A172 (cell line): Measurements from ENCODE around the gene SELENOO. TPM values are rescaled to one million over a fixed set of nuclear protein-coding genes. Genes with fewer than 3 reads are reported as not detected.

ENCODE experiments used
- DNase-seq: peaks from one replicate; pipeline ENCODE4 v3.0.0-alpha.2; 2015; ENCODE audit warnings: low spot score
- total RNA-seq: library from RNA; depleted of rRNA; stranded (reverse); fragments of >200 nt; shearing (Covaris generic); gene quantifications from 2 replicates; pipeline ENCODE4 v1.2.3, GENCODE V29; 2014

Gene SELENOO
- total RNA-seq, 1 experiment from 2014 or later = 8.0 TPM

GRCh38 chr22:50255099-50255498 is 54.3 kb downstream of the SELENOO start:
- DNase-seq = no peak

GRCh38 chr22:50255607-50256006 is 54.8 kb downstream of the SELENOO start:
- DNase-seq = no peak

- DNase-seq = no peak
These were observed 55.5 kb downstream of the SELENOO start for GRCh38 chr22:50256258-50256862.

- no peak for DNase-seq
These were observed 56.2 kb downstream of the SELENOO start for GRCh38 chr22:50257041-50257440.

- DNase-seq = no peak
These were observed 56.9 kb downstream of the SELENOO start for GRCh38 chr22:50257451-50258360.

GRCh38 chr22:50258361-50259292 is 57.8 kb downstream of the SELENOO start:
- DNase-seq = no peak

GRCh38 chr22:50259302-50259701 is 58.5 kb downstream of the SELENOO start:
- DNase-seq = no peak

GRCh38 chr22:50260434-50260800 is 59.6 kb downstream of the SELENOO start:
- no peak for DNase-seq

GRCh38 chr22:50260801-50261614 is 60.2 kb downstream of the SELENOO start:
- DNase-seq = no peak

GRCh38 chr22:50261615-50262459 is 61.0 kb downstream of the SELENOO start, which contains the start of gene MAPK12:
Gene MAPK12 (minus strand): TSS chr22:50261683. CDS start chr22:50261509, 174 bp downstream.
- DNase-seq = no peak

GRCh38 chr22:50262460-50262911 is 61.7 kb downstream of the SELENOO start:
- DNase-seq = peak; percentile 66

GRCh38 chr22:50262973-50263617 is 62.3 kb downstream of the SELENOO start:
- no peak for DNase-seq

- no peak for DNase-seq
These were observed 63.4 kb downstream of the SELENOO start for GRCh38 chr22:50264104-50264745.

GRCh38 chr22:50264946-50265669 is 64.3 kb downstream of the SELENOO start:
- DNase-seq = no peak

- DNase-seq = no peak
These were observed 66.2 kb downstream of the SELENOO start for GRCh38 chr22:50266994-50267393.
